NCI-H226 (cell line): Measurements from ENCODE around the gene LDLRAD4.
"Not testable (repeated sequence)": the region's sequence is repeated elsewhere in the genome, so short reads cannot be mapped to it uniquely, and the experiment has no call there.

Experiments used
- DNase-seq: peaks from one replicate; pipeline ENCODE4 v3.0.0-alpha.2; 2015

LDLRAD4 gene

DNA sequence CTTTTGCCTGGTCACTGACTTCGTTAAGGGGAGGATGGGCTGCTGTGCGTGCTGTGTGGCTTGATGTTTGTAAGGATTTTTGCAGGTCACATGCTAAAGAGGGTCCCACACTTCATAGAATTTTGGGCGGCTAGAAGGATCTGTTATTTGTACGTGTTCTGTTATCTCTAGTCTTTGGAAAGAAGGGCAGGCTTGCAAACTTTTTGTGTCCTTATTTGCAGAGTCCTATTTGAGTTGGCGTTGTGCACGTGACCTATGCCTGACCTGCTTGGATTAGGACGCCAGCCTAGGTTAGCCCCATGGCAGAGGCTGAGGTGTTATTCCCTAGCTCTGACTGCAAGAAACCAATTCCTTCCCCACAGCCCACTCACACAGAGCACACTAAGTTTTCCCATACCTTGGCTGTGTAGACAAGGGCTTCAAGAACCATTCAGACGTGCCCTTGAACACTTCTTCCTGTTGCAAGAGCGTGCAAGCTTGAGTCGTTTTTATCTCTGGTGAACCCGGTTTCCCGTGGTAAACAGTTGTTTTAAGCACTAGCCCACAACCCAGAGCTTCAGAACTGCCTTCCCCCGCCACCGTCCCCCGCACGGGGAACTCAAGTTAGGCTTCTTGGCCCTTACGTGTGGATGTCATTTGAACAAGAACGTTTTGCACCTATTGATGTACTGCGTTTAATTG lies 94.6 kb downstream of the LDLRAD4 start:
- no peak for DNase-seq

DNA sequence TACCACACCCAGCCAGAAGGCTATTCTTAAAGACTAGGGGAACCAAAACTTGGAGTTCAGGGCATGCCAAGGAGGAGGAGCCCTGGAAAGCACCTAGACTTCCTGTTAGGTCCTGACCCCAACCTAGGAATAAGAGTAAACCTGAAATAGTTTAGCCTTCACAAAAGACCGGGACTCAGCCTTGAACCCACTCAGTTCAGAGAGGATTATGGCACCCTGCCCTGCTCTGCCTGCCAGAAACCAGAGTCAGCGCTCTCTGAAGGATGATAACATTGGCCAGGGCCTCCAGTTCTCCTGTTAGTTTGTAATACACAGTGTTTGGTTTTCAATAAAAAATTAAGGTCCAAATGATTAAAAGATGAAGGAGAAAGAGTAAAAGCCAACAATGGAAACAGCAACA lies 96.4 kb downstream of the LDLRAD4 start:
- no peak for DNase-seq

DNA sequence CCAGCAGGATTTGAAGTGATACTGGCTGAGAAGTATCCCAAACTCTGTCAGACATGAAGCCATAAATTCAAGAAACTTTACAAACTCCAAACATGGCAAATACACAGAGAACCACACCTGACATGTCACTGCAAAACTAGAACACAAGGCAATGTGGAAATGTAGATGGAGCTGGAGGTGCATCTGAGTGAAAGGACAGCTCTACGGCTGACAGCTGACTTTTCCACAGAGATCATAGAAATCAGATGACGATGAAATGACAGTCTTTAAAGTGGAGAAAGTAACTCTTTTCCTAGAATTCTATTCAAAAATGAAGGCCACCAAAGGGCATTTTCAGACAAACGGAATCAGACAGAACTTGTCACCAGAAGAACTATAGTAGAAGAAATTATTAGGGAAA lies 97.5 kb downstream of the LDLRAD4 start:
- no peak for DNase-seq

DNA sequence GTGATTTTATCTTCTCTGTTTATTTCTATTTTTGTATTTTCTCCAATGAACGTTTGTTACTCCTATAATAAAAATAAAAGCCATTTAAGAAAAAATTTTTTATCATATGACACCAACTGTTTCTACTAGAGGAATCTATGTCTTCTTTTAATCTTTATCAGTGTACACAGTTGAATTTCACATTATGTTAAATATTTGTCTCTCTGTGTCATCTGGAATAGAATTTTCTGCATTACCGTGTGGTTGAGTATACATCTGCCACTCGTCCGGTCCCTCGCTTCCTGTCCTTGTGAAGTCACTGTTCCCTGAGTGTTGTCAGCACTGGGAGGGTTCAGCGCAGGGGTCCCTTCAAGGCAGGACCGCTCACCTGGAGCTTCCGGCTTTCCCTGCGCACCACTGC lies 99.2 kb downstream of the LDLRAD4 start:
- no peak for DNase-seq

DNA sequence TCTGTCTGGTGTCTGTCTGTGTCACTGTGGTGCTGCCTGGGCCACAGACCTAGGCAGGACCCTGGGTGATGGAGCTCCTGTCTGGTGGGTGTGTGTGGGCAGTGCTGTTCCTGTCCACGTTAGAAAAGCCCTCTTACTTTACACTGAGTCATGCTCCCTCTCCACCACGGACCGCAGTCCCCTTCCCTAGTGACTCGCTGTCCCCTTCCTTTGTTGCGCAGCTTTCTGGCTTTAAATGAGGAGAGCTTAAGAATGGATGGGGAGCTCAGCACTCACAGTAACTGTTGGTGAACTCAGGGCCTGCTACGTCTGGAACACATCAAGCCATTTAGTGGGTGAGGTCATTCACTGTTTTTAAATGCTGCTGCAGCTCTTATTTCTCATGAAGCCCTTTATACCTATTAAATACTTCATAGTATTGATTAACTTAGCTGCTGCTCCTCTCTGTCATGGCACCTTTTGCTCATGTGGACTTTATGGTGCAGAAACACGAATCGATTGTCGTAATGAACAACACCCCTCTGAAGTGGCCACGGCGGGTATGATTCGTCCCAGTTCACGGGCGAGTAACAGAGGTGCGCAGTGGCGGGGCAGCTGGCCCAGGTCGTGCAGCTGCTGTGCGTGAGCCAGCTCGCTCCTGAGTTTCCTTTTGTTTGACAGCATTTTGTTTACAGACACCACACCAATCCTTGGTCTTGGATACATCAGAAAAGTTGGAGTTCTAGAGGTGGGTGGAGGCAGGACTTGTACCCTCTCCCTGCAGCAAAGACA lies 100.4 kb downstream of the LDLRAD4 start:
- DNase-seq = no peak

DNA sequence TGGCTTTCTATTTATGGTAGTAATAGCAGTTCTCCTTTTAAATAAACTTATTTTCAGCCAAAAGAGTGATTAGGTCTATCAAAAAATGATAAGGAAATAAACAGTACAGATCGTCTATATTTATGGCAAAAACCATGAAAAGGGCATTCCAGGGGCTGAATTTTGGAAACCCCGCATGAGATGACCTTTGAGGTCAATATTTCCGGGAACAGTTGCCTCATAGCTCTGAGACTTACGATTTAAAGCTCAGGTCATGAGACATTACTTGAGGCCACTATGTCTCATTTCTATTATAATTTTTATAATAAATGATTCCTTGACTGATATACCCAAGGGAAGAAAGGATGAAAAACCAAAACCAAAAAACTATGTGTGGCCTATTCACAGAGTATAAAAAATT lies 101.1 kb downstream of the LDLRAD4 start:
- no peak for DNase-seq

DNA sequence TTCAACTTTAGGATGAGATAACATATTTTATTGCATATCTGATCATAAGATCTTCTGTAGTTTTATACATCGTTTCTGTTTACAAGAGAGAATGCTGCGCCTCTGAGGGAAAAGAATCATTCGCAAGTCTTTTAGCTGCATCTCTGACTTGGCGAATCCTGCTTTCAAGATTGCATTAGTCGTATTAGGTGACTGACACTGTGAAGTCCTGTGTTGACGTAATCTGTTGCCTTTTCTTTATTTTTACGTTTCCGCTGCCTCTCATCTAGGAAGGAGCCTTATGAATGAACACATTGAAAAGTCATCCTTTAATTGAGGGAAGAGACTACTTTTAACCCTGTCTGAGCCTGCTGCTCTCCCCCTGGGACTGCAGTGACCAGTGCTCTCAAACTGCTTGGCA lies 101.5 kb downstream of the LDLRAD4 start:
- no peak for DNase-seq

DNA sequence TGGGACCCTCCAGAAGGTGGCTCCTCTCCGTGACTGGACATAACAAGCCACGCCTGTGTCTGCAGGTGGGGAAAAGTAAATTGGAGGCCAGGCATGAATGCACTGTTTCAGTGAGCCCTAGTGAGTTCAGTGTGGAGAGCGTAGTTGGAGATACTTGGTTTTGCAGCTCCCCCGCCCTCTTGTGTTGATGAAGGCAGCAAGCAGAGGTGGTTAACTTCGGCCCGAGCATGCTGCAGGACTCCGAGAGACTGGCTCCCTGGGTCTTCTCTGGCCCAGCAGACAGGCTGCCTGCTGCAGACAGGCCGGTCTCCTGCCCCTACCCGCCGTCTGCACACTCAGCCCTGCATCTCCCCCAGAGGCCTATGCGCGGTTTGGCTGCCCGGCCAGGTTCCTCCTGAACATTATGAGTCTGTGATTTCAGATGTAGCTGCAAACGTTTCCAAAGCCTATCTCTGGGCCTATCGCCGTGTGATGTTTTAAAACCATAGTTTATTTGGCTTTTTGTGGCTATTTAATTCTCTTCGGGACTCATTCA lies 102.4 kb downstream of the LDLRAD4 start:
- DNase-seq = no peak

DNA sequence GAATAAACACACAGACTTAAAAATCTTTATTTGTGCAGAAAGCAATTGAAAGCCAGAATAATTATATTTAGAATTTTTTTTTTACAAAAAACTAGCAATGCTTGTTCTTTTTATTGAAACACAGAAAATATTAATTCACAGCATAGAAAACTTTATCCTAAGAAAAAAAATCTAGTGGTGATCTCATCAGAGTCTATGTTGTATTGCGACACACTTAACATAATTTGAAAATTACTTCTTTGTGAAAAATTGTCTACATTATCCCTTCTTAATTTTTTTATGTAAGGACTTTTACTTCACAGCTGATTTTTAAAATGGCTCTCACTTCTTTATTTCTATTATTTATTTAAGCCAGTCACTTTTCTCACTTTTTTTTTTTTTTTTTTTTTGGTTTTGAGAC lies 103.4 kb downstream of the LDLRAD4 start:
- no peak for DNase-seq

DNA sequence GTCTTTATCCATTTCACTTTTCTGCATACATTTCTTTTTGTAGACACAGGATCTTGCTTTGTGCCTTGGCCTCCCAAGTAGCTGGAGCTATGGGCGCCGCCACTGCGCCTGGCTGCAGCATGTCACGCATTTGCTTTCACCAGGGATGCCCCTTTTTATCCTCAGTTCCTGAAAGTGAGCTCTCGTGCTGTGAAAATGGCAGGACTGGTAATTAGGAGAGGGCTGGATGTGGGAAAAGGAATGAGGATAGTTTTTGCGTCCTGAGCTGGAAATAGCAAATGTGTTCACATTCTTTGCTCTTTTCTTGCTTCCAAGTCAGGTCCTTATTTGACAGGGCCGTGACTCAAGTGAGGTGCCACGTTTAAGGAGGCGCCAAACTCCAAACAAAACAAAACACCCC lies 104.6 kb downstream of the LDLRAD4 start:
- no peak for DNase-seq

DNA sequence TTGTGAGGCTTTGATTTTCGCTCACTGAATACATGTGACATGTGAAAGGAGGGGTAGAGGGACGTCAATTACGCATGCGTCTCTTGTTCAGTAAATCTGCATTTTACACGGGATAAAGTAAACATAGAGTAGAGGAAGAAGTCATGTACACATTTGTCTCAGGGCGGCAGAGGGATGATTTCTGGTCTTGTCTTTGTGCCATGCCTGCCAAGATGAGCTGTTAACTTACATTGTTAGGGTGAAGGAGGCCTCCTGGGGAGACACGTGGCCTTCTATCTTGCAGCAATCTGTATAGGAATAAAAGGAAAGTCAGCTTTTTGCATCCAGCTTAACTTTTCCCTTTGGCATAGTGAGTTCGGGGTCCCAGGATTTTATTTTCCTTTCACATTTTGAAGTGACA lies 106.3 kb downstream of the LDLRAD4 start:
- no peak for DNase-seq

DNA sequence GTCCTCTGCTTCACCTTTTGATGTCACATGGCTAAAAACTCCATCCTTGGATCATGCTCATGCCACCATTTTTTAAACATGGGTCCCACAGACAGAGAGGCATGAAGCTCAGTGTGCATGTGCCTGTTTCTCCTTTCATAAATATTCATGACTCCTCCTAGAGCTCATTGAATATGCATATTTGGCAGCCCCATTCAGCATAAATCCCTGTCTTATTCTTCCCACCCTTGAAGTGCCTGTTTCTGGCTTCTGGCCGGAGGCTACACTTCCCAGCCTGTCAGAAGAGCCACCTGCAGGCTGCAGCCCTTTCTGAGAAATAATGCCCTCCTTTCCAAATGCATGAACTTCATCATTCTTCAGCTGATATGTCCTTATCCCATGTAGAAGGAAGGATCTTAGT lies 109.7 kb downstream of the LDLRAD4 start:
- DNase-seq = no peak

DNA sequence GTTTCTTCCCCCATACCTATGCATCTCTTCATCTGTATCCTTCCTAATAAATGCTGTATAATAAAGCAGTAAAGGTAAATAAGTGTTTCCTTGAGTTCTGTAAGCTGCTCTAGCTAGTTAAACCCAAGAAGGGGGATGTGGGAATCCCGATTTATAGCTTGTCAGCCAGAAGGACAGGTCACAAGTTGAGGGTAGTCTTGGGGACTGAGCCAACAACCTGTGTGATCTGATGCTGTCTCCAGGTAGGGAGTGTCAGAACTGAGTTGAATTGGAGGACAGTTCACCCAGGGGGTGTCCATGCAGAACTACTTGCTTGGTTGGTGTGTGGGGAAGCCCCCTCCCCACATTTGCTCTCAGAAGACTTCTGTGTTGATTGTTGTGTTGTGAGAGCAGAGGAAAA lies 112.4 kb downstream of the LDLRAD4 start:
- DNase-seq = no peak

DNA sequence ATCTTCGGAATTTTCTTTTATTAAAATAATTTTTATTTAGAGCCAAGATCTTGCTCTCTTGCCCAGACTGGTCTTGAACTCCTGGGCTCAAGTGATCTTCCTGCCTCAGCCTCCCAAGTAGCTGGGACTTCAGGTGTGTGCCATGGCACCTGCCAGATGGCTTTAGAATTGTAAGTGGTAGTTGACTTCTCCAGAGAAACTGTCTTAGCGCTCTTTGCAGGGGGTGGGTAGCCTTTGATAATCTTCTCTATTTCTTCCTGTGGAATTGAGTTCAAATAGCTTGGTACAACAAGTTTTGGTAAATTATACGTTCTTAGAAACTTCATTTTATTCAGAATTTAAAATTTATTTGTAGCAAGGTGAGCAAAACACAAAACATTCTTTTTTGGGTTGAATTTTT lies 113.3 kb downstream of the LDLRAD4 start:
- no peak for DNase-seq

DNA sequence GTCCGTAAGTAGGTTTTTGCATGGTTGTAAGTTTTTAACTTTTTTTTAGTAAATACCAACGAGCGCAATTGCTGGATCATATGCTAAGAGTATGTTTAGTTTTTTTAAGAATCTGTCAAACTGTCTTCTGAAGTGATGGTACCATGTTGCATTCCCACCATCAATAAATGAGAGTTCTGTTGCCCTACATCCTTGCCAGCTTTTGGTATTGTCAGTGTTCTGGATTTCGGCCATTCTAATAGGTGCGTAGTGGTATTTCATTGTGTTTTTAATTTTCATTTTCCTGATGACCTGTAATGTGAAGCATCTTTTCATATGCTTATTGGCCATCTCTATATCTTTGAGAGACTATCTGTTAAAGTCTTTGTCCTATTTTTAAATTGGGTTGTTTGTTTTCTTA lies 114.3 kb downstream of the LDLRAD4 start:
- DNase-seq = no peak

DNA sequence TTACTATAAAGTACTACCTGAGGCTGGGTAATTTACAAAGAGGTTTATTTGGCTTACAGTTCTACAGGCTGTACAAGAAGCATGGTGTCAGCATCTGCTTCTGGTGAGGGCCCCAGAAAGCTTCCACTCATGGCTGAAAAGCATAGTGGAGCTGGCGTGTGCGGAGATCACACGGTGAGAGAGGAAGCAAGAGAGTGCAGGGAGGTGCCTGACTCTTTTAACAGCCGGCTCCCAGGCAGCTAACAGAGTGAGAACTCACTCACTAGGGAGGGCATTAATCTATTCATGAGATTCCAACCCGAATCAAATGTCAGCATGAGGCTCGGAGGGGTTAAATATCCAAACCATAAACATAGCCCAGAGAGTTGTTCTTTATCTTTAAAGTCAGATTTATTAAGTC lies 117.3 kb downstream of the LDLRAD4 start:
- DNase-seq = no peak

DNA sequence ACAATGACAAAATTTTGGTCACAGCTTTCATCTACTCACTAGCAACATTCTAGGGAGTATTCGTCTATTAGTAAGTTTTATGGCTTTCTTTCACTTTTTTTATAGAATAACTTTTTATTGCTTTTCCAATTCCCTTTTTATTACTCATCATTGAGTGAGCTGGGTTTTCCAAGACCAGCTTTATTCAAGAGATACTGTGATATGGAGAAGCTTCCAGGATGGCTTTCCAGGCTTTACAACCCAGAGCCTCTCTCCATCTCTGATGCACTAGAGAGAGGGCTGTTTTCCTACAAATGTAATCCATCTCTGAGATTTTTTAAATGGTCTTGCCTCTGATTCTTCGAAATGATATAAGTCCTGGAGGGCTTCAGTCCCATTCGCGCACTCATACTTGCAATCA lies 118.3 kb downstream of the LDLRAD4 start:
- no peak for DNase-seq

DNA sequence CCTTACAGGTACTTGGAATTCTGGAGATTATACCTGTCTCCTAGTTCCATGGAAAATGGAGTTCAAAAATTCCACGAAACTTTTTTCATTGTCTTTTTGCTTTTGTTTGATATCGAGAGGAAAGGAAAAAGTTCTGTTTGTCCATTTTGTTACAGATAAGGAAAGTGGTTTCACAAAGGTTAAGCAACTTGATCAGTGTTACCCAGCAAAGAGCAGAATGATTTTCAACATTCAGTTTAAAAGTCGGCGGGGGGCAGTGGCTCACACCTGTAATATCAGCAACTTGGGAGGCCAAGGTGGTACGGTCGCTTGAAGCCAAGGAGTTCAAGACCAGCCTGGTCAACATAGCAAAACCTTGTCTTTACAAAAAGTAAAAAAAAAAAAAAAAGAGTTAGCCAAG lies 118.8 kb downstream of the LDLRAD4 start:
- no peak for DNase-seq

DNA sequence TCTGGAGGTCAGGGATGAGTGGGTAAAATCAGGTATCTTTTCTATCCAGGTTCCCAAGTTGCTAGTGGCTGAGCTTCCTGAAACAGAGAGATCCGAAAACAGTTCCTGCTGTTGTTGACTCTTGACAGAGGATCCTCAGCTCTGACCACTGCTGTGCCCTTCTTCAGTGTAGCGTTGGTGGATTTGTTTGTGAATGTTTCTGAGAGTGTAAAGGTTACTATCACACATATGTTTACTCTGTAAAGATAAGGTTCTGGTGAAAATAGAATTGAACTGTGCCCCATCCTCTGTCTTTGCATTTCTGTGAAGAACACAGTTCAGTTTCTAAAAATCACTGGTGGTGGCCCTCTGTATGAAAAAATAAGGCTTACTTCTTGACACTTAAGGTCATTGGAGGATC lies 119.8 kb downstream of the LDLRAD4 start:
- no peak for DNase-seq

DNA sequence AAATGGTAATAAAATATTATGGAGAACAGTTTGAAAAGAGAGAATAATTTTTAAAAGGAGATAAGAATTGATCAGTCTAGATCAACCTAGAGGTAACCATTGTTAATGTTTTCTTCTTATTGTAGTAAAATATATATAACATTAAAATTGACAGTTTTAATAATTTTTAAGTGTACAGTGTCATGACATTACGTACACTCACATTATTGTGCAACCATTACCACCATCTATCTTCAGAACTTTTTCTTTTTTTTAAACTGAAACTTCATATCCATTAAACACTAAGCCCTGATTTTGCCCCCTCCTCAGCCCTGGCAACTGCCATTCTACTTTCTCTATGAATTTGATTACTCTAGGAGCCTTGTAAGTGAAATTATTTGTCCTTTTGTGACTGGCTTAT lies 121.1 kb downstream of the LDLRAD4 start:
- DNase-seq = no peak

DNA sequence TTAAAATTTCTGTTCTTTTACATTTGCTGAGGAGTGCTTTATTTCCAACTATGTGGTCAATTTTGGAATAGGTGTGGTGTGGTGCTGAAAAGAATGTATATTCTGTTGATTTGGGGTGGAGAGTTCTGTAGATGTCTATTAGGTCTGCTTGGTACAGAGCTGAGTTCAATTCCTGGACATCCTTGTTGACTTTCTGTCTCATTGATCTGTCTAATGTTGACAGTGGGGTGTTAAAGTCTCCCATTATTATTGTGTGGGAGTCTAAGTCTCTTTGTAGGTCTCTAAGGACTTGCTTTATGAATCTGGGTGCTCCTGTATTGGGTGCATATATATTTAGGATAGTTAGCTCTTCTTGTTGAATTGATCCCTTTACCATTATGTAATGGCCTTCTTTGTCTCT lies 127.9 kb downstream of the LDLRAD4 start:
- not testable (repeated sequence) for DNase-seq

DNA sequence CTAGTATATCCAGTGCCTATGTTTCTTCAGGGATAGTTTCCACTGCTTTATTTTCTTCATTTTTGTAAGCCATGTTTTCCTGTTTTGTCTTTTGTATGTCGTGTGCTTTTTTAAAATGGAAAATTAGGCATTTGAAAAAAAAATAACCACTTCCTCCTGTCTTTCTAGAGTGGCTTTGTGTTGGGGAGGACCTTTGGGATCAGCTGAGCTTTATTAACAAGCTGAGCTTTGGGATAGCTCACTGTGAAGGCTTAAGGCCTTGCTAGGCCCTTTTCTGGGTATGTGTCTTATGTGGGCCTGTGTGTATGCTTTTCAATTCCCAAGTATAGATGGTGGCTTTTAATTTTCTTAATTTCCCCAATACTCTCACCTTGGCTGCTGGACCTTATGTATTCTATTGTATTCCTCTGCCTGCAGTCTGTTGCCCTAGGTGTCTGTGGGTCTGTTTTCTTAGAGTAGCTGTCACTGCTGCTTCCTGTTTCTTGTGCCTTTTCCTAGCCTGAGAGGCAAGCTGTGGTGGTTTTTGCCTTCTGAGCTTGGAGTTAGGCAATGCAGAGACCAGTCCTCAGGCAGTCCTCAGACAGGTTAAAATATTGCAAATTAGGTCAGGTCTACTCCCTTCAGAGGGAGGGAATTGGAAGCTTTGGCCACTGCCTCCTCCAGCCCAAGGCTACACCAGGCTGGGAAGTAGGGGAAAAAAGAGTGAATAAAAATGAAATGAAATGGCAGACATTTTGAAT lies 134.7 kb downstream of the LDLRAD4 start:
- no peak for DNase-seq

DNA sequence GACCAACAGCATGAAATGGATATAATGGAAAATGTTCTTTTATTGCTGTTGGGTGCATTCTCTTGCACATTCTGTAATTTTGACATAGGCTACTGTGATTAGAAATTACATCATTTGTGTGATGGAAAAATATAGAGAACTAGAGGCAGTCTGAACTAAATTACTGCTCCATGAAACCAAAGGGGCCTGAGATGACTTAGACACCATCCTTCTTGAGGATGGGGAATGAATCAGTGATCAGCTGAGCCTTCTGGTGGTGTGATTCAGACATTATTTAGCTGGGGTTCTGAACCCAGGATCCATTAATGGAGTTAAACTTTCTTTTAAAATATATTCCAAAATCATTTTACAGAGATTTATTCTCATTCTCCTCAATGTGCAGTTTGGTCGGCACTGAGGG lies 135.8 kb downstream of the LDLRAD4 start:
- no peak for DNase-seq

DNA sequence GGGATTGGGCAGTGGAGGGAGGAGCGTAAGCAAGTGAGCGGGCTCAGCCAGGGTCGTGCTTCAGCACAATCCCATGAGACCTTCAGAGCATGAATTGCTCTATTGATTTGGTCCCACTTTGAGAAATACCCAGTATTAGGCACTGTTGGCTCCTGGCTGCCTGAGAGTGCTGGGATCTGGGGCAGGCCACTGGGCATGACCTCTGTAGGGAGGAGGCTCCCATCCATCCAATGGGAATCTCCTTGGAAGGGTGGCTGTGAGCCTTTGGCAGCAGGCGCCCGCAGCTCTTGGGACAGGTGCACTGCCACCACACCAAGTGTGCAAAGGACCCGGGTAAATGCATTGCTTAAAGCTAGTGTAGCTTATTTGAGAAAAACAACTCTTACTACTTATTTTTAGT lies 137.5 kb downstream of the LDLRAD4 start:
- no peak for DNase-seq
